H9 (cell line): ENCODE results near the gene IZUMO1. TPM values are rescaled to one million over a fixed set of nuclear protein-coding genes. Genes with fewer than 3 reads are reported as not detected.
"Not testable (repeated sequence)": the region's sequence is repeated elsewhere in the genome, so short reads cannot be mapped to it uniquely, and the experiment has no call there.

Experiments used
- DNase-seq: peaks from one replicate; pipeline ENCODE4 v3.0.0-alpha.2; 2017
- H2AFZ ChIP-seq: one replicate; pipeline ENCODE4 v1.6.1; 2013; ENCODE audit warnings: mild to moderate bottlenecking, low read length, control low read depth, moderate library complexity
- H2AK5ac ChIP-seq: 2 replicates; pipeline ENCODE4 v1.6.1; 2013; ENCODE audit warnings: low read length, control low read depth, mixed read lengths; ENCODE audit not compliant: insufficient read length
- H2BK120ac ChIP-seq: one replicate; pipeline ENCODE4 v1.6.1; 2013; ENCODE audit warnings: low read depth, mild to moderate bottlenecking, low read length, control low read depth, inconsistent platforms; ENCODE audit not compliant: poor library complexity, severe bottlenecking
- H2BK12ac ChIP-seq: 2 replicates; pipeline ENCODE4 v1.6.1; 2013; ENCODE audit warnings: low read length, control low read depth, mixed read lengths, low read depth; ENCODE audit not compliant: insufficient read length
- H2BK15ac ChIP-seq: 2 replicates; pipeline ENCODE4 v1.6.1; 2013; ENCODE audit warnings: low read depth, low read length, control low read depth
- H2BK20ac ChIP-seq: one replicate; pipeline ENCODE4 v1.6.1; 2013; ENCODE audit warnings: low read depth, mild to moderate bottlenecking, low read length, control low read depth, inconsistent platforms; ENCODE audit not compliant: poor library complexity, severe bottlenecking
- H2BK5ac ChIP-seq: 2 replicates; pipeline ENCODE4 v1.6.1; 2013; ENCODE audit warnings: low read length, control low read depth, mixed read lengths; ENCODE audit not compliant: insufficient read length
- H3K14ac ChIP-seq: 2 replicates; pipeline ENCODE4 v1.6.1; 2013; ENCODE audit warnings: low read length, control low read depth; ENCODE audit not compliant: insufficient read depth
- H3K18ac ChIP-seq: 2 replicates; pipeline ENCODE4 v1.6.1; 2013; ENCODE audit warnings: low read depth, mild to moderate bottlenecking, mixed read lengths, low read length, control low read depth; ENCODE audit not compliant: insufficient read length
- H3K23ac ChIP-seq: 2 replicates; pipeline ENCODE4 v1.6.1; 2013; ENCODE audit warnings: low read length, control low read depth, mixed read lengths, low read depth; ENCODE audit not compliant: insufficient read length
- H3K23me2 ChIP-seq: 2 replicates; pipeline ENCODE4 v1.6.1; 2013; ENCODE audit warnings: low read depth, mild to moderate bottlenecking, mixed read lengths, low read length, control low read depth; ENCODE audit not compliant: insufficient read length, poor library complexity, severe bottlenecking
- H3K27ac ChIP-seq: 2 replicates; pipeline ENCODE4 v1.5.1; 2013; ENCODE audit warnings: low read length, control low read depth, mixed read lengths, low read depth; ENCODE audit not compliant: insufficient read length
- H3K27me3 ChIP-seq: 2 replicates; pipeline ENCODE4 v1.6.1; 2013; ENCODE audit warnings: low read length, control low read depth, inconsistent platforms; ENCODE audit not compliant: insufficient read depth
- H3K4ac ChIP-seq: 2 replicates; pipeline ENCODE4 v1.6.1; 2013; ENCODE audit warnings: low read depth, mild to moderate bottlenecking, control low read depth, inconsistent platforms, low read length, moderate library complexity
- H3K4me1 ChIP-seq: 2 replicates; pipeline ENCODE4 v1.6.1; 2013; ENCODE audit warnings: low read length, control low read depth, inconsistent platforms; ENCODE audit not compliant: insufficient read depth
- H3K4me2 ChIP-seq: 2 replicates; pipeline ENCODE4 v1.6.1; 2013; ENCODE audit warnings: low read length, control low read depth, mixed read lengths; ENCODE audit not compliant: insufficient read length, insufficient read depth
- H3K56ac ChIP-seq: 2 replicates; pipeline ENCODE4 v1.6.1; 2013; ENCODE audit warnings: low read depth, mild to moderate bottlenecking, mixed read lengths, low read length, control low read depth; ENCODE audit not compliant: insufficient read length
- H3K79me1 ChIP-seq: 2 replicates; pipeline ENCODE4 v1.6.1; 2013; ENCODE audit warnings: low read depth, mild to moderate bottlenecking, moderate library complexity, low read length, control low read depth, inconsistent platforms; ENCODE audit not compliant: insufficient read depth, poor library complexity, severe bottlenecking
- H3K79me2 ChIP-seq: 2 replicates; pipeline ENCODE4 v1.6.1; 2013; ENCODE audit warnings: low read length, control low read depth, inconsistent platforms; ENCODE audit not compliant: insufficient read depth
- H3K9ac ChIP-seq: 2 replicates; pipeline ENCODE4 v1.6.1; 2013; ENCODE audit warnings: low read length, control low read depth, mixed read lengths; ENCODE audit not compliant: insufficient read length; ENCODE audit errors: extremely low read depth
- H3K9me3 ChIP-seq: one replicate; pipeline ENCODE4 v1.6.1; 2013; ENCODE audit warnings: low read depth, low read length, inconsistent platforms; ENCODE audit not compliant: control insufficient read depth
- H3T11ph ChIP-seq: one replicate; pipeline ENCODE4 v1.6.1; 2013; ENCODE audit warnings: mild to moderate bottlenecking, low read length, control low read depth, inconsistent platforms
- H4K20me1 ChIP-seq: one replicate; pipeline ENCODE4 v1.6.1; 2013; ENCODE audit not compliant: control insufficient read depth, insufficient read length, insufficient read depth
- H4K5ac ChIP-seq: 2 replicates; pipeline ENCODE4 v1.6.1; 2013; ENCODE audit warnings: low read depth, mild to moderate bottlenecking, mixed read lengths, low read length, control low read depth; ENCODE audit not compliant: insufficient read length
- H4K8ac ChIP-seq: replicated peaks from 2 replicates; pipeline ENCODE4 v1.6.1; 2013; ENCODE audit warnings: low read length, control low read depth, mixed read lengths, low read depth; ENCODE audit not compliant: insufficient read length
- H4K91ac ChIP-seq: 2 replicates; pipeline ENCODE4 v1.6.1; 2013; ENCODE audit warnings: low read depth, mild to moderate bottlenecking, moderate library complexity, mixed read lengths, low read length, control low read depth; ENCODE audit not compliant: insufficient read length
- H3K27ac Mint-ChIP-seq, 3 experiments: 2 replicates in 2 of 3; 3 replicates in 1 of 3; pipeline ENCODE4 v1.8.0; 2020 to 2021; ENCODE audit warnings: mixed read lengths in 3 of 3, mild to moderate bottlenecking in 1 of 3, moderate library complexity in 1 of 3
- H3K27me3 Mint-ChIP-seq: 2 replicates; pipeline ENCODE4 v1.8.0; 2021; ENCODE audit warnings: low read depth, mild to moderate bottlenecking, moderate library complexity, mixed read lengths
- H3K36me3 Mint-ChIP-seq, 3 experiments: 2 replicates in 2 of 3; 3 replicates in 1 of 3; pipeline ENCODE4 v1.8.0; 2020 to 2021; ENCODE audit warnings: low read depth in 3 of 3, mixed read lengths in 3 of 3; ENCODE audit not compliant: insufficient read depth in 1 of 3
- H3K4me1 Mint-ChIP-seq, 2 experiments: 2 replicates each; pipeline ENCODE4 v1.8.0; 2020; ENCODE audit warnings: mixed read lengths in 2 of 2
- H3K4me3 Mint-ChIP-seq, 2 experiments: 2 replicates in 1 of 2; 3 replicates in 1 of 2; pipeline ENCODE4 v1.8.0; 2020 to 2021; ENCODE audit warnings: mild to moderate bottlenecking in 2 of 2, mixed read lengths in 2 of 2, moderate library complexity in 1 of 2
- H3K9me3 Mint-ChIP-seq, 2 experiments: 2 replicates in 1 of 2; 3 replicates in 1 of 2; pipeline ENCODE4 v1.8.0; 2020; ENCODE audit warnings: mild to moderate bottlenecking in 2 of 2, mixed read lengths in 2 of 2, moderate library complexity in 1 of 2
- WGBS: extraction: QIAGEN DNeasy Blood & Tissue Kit; methylation state at CpG from one replicate; pipeline ENCODE4 v1.1.7; 2013; ENCODE audit warnings: missing lambda C conversion rate, low lambda C conversion rate, mixed read lengths; ENCODE audit not compliant: insufficient read length; ENCODE audit errors: extremely low coverage; 5-methylcytosine and 5-hydroxymethylcytosine counted together
- total RNA-seq: library from RNA; stranded (reverse); gene quantifications from 2 replicates; pipeline ENCODE4 v1.2.1, GENCODE V29; 2021

IZUMO1 gene
- total RNA-seq, 1 experiment from 2014 or later, result 3.7 TPM

GRCh38 chr19:48786422-48786821, 39.7 kb upstream of the IZUMO1 start:
- not testable (repeated sequence) for H3K27ac ChIP-seq, H3T11ph ChIP-seq, H2BK20ac ChIP-seq, H3K56ac ChIP-seq, H3K79me1 ChIP-seq, H3K9me3 ChIP-seq, H2BK12ac ChIP-seq, H3K27me3 Mint-ChIP-seq, H2BK120ac ChIP-seq, H3K4me1 Mint-ChIP-seq, H3K9me3 Mint-ChIP-seq, H3K23me2 ChIP-seq, H3K4me1 ChIP-seq, H3K4me3 Mint-ChIP-seq, H4K91ac ChIP-seq, H3K9ac ChIP-seq, H2AK5ac ChIP-seq, H3K27me3 ChIP-seq, DNase-seq, H3K14ac ChIP-seq, H3K23ac ChIP-seq, H2BK5ac ChIP-seq, H3K27ac Mint-ChIP-seq, H3K36me3 Mint-ChIP-seq, H4K8ac ChIP-seq, H3K4ac ChIP-seq, H3K4me2 ChIP-seq, H3K79me2 ChIP-seq, H4K20me1 ChIP-seq, H4K5ac ChIP-seq, H3K18ac ChIP-seq, H2BK15ac ChIP-seq, H2AFZ ChIP-seq
- WGBS, result no CpG with 5 or more reads among the region's 7 CpGs
